Ishikawa (cell line): ENCODE data around the gene UFM1.

Experiments
- CEBPB ChIP-seq: IDR thresholded peaks from 2 replicates; pipeline ENCODE4 v1.6.1; 2012
- CREB1 ChIP-seq: IDR thresholded peaks from 2 replicates; pipeline ENCODE4 v1.6.1; 2012; ENCODE audit warnings: low read depth
- EGR1 ChIP-seq: IDR thresholded peaks from 2 replicates; pipeline ENCODE4 v1.6.1; 2012
- EP300 ChIP-seq: IDR thresholded peaks from 2 replicates; pipeline ENCODE4 v1.6.1; 2012; ENCODE audit warnings: borderline replicate concordance
- FOXM1 ChIP-seq: IDR thresholded peaks from 2 replicates; pipeline ENCODE4 v1.6.1; 2012; ENCODE audit warnings: low read depth, borderline replicate concordance
- NFIC ChIP-seq: IDR thresholded peaks from 2 replicates; pipeline ENCODE4 v1.6.1; 2012
- RAD21 ChIP-seq: IDR thresholded peaks from 2 replicates; pipeline ENCODE4 v1.6.1; 2012; ENCODE audit warnings: low read depth
- REST ChIP-seq: IDR thresholded peaks from 2 replicates; pipeline ENCODE4 v1.6.1; 2012; ENCODE audit warnings: low read depth, mild to moderate bottlenecking
- TAF1 ChIP-seq: IDR thresholded peaks from 2 replicates; pipeline ENCODE4 v1.6.1; 2012; ENCODE audit warnings: low read depth, mild to moderate bottlenecking
- TCF12 ChIP-seq: IDR thresholded peaks from 2 replicates; pipeline ENCODE4 v1.6.1; 2012; ENCODE audit warnings: low read depth
- TEAD4 ChIP-seq: IDR thresholded peaks from 2 replicates; pipeline ENCODE4 v1.6.1; 2012
- YY1 ChIP-seq: IDR thresholded peaks from 2 replicates; pipeline ENCODE4 v1.6.1; 2012; ENCODE audit warnings: low read depth
- ZBTB7A ChIP-seq: IDR thresholded peaks from 2 replicates; pipeline ENCODE4 v1.6.1; 2012; ENCODE audit warnings: low read depth
- TF ChIP-seq, protein P1 (sequence below): IDR thresholded peaks from 2 replicates; pipeline ENCODE4 v1.6.1; 2012
- TF ChIP-seq, protein P2 (sequence below): IDR thresholded peaks from 2 replicates; pipeline ENCODE4 v1.6.1; 2012

Gene UFM1

GRCh38 chr13:38399535-38399934, 49.9 kb downstream of the UFM1 start:
- TF ChIP-seq CREB1 (no peak), FOXM1 (no peak), YY1 (no peak), EP300 (no peak), EGR1 (no peak), TCF12 (no peak), ZBTB7A (no peak), TEAD4 (no peak), RAD21 (no peak), REST (no peak), TAF1 (no peak), NFIC (no peak), CEBPB (no peak)
- TF ChIP-seq, protein P1, sequence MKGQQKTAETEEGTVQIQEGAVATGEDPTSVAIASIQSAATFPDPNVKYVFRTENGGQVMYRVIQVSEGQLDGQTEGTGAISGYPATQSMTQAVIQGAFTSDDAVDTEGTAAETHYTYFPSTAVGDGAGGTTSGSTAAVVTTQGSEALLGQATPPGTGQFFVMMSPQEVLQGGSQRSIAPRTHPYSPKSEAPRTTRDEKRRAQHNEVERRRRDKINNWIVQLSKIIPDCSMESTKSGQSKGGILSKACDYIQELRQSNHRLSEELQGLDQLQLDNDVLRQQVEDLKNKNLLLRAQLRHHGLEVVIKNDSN, result no peak
- TF ChIP-seq, protein P2, sequence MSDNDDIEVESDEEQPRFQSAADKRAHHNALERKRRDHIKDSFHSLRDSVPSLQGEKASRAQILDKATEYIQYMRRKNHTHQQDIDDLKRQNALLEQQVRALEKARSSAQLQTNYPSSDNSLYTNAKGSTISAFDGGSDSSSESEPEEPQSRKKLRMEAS, result no peak

DNA sequence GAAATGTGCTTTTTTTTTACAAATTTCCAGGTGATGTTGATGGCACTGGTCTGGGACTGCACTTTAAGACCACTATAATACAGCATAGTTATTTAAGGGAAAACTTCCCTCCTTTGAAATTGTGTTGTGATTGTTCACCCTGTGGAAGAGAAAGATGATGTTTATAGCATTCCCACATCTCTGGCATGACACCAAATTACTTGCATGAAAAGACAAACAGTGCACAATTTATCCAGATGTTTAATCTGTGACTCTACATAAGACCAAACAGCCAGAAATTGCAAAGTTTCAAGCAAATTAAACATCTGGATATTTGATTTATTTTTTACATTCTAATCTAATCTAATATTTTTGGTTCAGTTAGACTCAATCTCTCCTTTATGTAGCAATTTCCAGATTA, 51.6 kb downstream of the UFM1 start:
- no peak for TF ChIP-seq REST

- TF ChIP-seq CEBPB (no peak), TCF12 (no peak), NFIC (no peak), RAD21 (no peak), CREB1 (no peak), EGR1 (no peak), FOXM1 (no peak), TEAD4 (no peak), REST (no peak), YY1 (no peak), ZBTB7A (no peak), EP300 (no peak), TAF1 (no peak)
- TF ChIP-seq, protein P1, result no peak
- TF ChIP-seq, protein P2, result no peak
These were observed 55.6 kb downstream of the UFM1 start for GRCh38 chr13:38405216-38405615.

- no peak for TF ChIP-seq FOXM1
- no peak for TF ChIP-seq RAD21
- no peak for TF ChIP-seq TAF1
- no peak for TF ChIP-seq TEAD4
- TF ChIP-seq TCF12, result no peak
- TF ChIP-seq, protein P2, result no peak
- no peak for TF ChIP-seq EGR1
- no peak for TF ChIP-seq CREB1
- TF ChIP-seq, protein P1, result no peak
- TF ChIP-seq REST, result no peak
- TF ChIP-seq ZBTB7A, result no peak
- no peak for TF ChIP-seq YY1
- no peak for TF ChIP-seq CEBPB
- no peak for TF ChIP-seq EP300
- no peak for TF ChIP-seq NFIC
These were observed 60.1 kb downstream of the UFM1 start for GRCh38 chr13:38409771-38410170.
